Gastroesophageal sphincter (tissue), 4 donors: Measurements from ENCODE around the gene IRAK2. TPM values are rescaled to one million over a fixed set of nuclear protein-coding genes. Genes with fewer than 3 reads are reported as not detected.
"Not testable (repeated sequence)": the region's sequence is repeated elsewhere in the genome, so short reads cannot be mapped to it uniquely, and the experiment has no call there.

Experiments
- ATAC-seq: fragments of 150-250 bp; one replicate; pipeline ENCODE4 v1.9.1; 2016; ENCODE audit warnings: mild to moderate bottlenecking, moderate library complexity
- H3K27ac ChIP-seq, 4 donors: fragments of 200-600 bp; sonication (generic) in 3 of 4; 1 replicate in 3 of 4; 2 replicates in 1 of 4; pipeline ENCODE4 v1.5.1; 2016 to 2019
- H3K27me3 ChIP-seq: fragments of 200-600 bp; sonication (generic); one replicate; pipeline ENCODE4 v1.5.1; 2019
- H3K36me3 ChIP-seq, 2 donors: fragments of 200-600 bp; sonication (generic); one replicate each; pipeline ENCODE4 v1.5.1; 2019; ENCODE audit warnings: control low read depth in 1 of 2
- H3K4me1 ChIP-seq, 3 donors: fragments of 200-600 bp; sonication (generic); 1 replicate in 2 of 3; 2 replicates in 1 of 3; pipeline ENCODE4 v1.5.1; 2016 to 2019; ENCODE audit warnings: control low read depth in 2 of 3
- H3K4me3 ChIP-seq, 2 donors: fragments of 200-600 bp; sonication (generic); one replicate each; pipeline ENCODE4 v1.5.1; 2019; ENCODE audit warnings: mild to moderate bottlenecking in 1 of 2, moderate library complexity in 1 of 2
- H3K9me3 ChIP-seq, 3 donors: fragments of 200-600 bp; sonication (generic); one replicate each; pipeline ENCODE4 v1.5.1; 2017 to 2019; ENCODE audit warnings: control low read depth in 2 of 3
- CTCF ChIP-seq, 4 experiments: fragments of 200-600 bp in 2 of 4; fragments of 450-650 bp in 2 of 4; sonication (generic) in 1 of 4; IDR thresholded peaks; one replicate each; pipeline ENCODE4 v1.5.1; 2017 to 2019; ENCODE audit warnings: antibody characterized with exemption in 4 of 4, mild to moderate bottlenecking in 2 of 4, moderate library complexity in 2 of 4
- EP300 ChIP-seq: sonication (generic); formaldehyde crosslinking; IDR thresholded peaks from one replicate; pipeline ENCODE4 v1.6.1; 2017; ENCODE audit warnings: antibody characterized with exemption, mild to moderate bottlenecking
- POLR2A ChIP-seq, 2 donors: fragments of 450-650 bp; IDR thresholded peaks; one replicate each; pipeline ENCODE4 v1.6.1; 2017; ENCODE audit warnings: antibody characterized with exemption in 2 of 2, mild to moderate bottlenecking in 2 of 2, moderate library complexity in 1 of 2
- POLR2AphosphoS5 ChIP-seq: sonication (generic); formaldehyde crosslinking; IDR thresholded peaks from one replicate; pipeline ENCODE4 v1.6.1; 2017; ENCODE audit warnings: antibody characterized with exemption
- WGBS, 2 donors: methylation state at CpG; one replicate each; pipeline ENCODE4 v1.1.5; 2018; ENCODE audit warnings: low coverage in 1 of 2; 5-methylcytosine and 5-hydroxymethylcytosine counted together
- total RNA-seq, 4 donors: library from RNA; depleted of rRNA; stranded (reverse); fragments of >200 nt; gene quantifications; one replicate each; pipeline ENCODE4 v1.1.0, GENCODE V29; 2016

The IRAK2 gene
- total RNA-seq, 4 donors from 2014 or later = 2.2 to 4.4 (median 3.3) TPM

DNA sequence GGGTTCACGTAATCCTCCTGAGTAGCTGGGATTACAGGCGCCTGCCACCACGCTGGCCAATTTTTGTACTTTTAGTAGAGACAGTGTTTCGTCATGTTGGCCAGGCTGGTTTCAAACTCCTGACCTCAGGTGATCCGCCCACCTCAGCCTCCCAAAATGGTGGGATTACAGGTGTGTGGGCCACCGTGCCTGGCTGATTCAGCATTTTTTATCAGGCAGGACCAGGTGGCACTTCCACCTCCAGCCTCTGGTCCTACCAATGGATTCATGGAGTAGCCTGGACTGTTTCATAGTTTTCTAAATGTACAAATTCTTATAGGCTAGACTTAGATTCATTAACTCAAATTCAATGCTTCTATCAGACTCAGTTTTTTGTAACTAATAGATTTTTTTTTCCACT lies 13.7 kb upstream of the IRAK2 start:
- Histone ChIP-seq H3K4me3 (no peak overlapping the region), H3K36me3 (peaks cover 0 to 87% of the 10 kb centered on the region in 2 donors)

GRCh38 chr3:10154335-10155122 lies 10.2 kb upstream of the IRAK2 start:
- 74 to 83% methylated on average over 6 to 11 of the region's 14 CpGs for WGBS, 2 donors
- H3K27me3 ChIP-seq = no peaks in the 10 kb centered on the region
- H3K36me3 ChIP-seq = peaks cover 0 to 56% of the 10 kb centered on the region in 2 donors
- no peak overlapping the region for H3K4me3 ChIP-seq
- no peak for ATAC-seq
- no peak for TF ChIP-seq EP300
- TF ChIP-seq POLR2A (IDR thresholded peaks at IDR 0.05) = no peak
- TF ChIP-seq CTCF (IDR thresholded peaks at IDR 0.05) = no peak
- TF ChIP-seq POLR2AphosphoS5 = no peak
- no peak overlapping the region for H3K27ac ChIP-seq
- H3K9me3 ChIP-seq = no peaks in the 10 kb centered on the region
- H3K4me1 ChIP-seq = no peaks in the 10 kb centered on the region

More for the DNA sequence above, 13.7 kb upstream of the IRAK2 start:
- Histone ChIP-seq H3K4me1 (peaks cover 0 to 5% (median 0%) of the 10 kb centered on the region in 3 donors), H3K27me3 (no peaks in the 10 kb centered on the region), H3K9me3 (no peaks in the 10 kb centered on the region), H3K27ac (no peak overlapping the region)
- 67 to 77% methylated on average over 4 to 6 of the region's 6 CpGs for WGBS, 2 donors
- no peak for ATAC-seq
- no peak for TF ChIP-seq CTCF (IDR thresholded peaks at IDR 0.05)
- TF ChIP-seq EP300 = no peak
- TF ChIP-seq POLR2A (IDR thresholded peaks at IDR 0.05) = no peak
- TF ChIP-seq POLR2AphosphoS5 = no peak

DNA sequence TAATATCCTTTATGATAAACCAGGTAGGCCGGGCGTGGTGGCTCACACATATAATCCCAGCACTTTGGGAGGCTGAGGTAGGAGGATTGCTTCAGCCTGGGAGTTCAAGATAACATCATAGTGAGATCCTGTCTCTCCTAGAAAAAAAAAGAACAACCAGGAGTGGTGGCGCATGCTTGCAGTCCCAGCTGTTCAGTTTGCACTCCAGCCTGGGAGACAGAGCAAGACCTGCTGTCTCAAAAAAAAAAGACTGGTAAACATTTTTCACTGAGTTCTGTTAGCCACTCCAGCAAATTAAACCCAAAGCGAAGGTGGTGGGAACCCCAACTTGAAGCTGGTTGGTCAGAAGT lies 9.6 kb upstream of the IRAK2 start:
- no peak overlapping the region for H3K27ac ChIP-seq
- TF ChIP-seq EP300 (no peak), POLR2A (IDR thresholded peaks at IDR 0.05) (no peak), CTCF (IDR thresholded peaks at IDR 0.05) (no peak), POLR2AphosphoS5 (no peak)
- no peaks in the 10 kb centered on the region for H3K4me1 ChIP-seq
- no peaks in the 10 kb centered on the region for H3K9me3 ChIP-seq
- peaks cover 0 to 50% of the 10 kb centered on the region in 2 donors for H3K36me3 ChIP-seq
- no peak for ATAC-seq
- no peaks in the 10 kb centered on the region for H3K27me3 ChIP-seq
- H3K4me3 ChIP-seq = no peak overlapping the region
- 88% methylated on average over 4 of the region's 4 CpGs; no CpG with 5 or more reads in 1 of the 2 donors for WGBS, 2 donors

DNA sequence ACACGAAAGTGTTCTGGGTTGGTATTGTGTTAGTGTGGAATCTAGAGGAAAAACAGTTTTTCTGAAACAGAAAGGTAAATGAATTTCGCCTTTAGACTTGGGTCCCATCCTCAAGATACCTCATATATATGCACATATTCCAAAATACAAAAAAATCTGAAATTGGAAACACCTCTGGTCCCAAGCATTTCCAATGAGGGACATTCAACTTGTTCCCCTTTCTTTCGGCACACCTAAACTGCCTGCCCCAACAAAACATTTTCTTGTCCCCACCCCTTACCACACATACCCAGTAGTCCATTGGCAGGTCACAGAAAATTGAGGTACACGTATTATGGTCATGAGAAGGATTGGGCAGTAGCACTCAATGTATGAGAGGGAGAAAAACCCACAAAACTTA lies 9.1 kb upstream of the IRAK2 start:
- 86 to 88% methylated on average over 3 to 4 of the region's 4 CpGs for WGBS, 2 donors
- TF ChIP-seq EP300 (no peak), POLR2A (IDR thresholded peaks at IDR 0.05) (no peak), POLR2AphosphoS5 (no peak), CTCF (IDR thresholded peaks at IDR 0.05) (no peak)
- H3K27ac ChIP-seq = no peak overlapping the region

DNA sequence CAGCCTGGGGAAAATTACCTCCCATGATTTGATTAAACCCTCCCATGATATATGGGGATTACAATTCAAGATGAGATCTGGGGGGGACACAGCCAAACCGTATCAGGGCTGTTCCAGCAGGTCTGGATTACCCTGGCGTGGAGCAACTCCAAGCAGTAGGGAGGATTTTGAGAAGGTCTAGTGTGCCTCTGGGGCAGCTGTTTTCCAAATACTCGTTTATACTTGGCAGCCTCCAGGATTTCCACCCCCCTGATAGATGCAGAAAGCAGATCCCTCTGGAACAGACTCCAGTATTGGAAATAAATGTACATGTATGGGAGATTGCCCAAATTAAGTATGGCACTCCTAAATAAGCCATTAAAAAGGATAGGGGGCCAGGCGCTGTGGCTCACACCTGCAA lies 7.7 kb upstream of the IRAK2 start:
- no peak for ATAC-seq
- H3K27me3 ChIP-seq = no peaks in the 10 kb centered on the region
- no peaks in the 10 kb centered on the region for H3K4me1 ChIP-seq
- no peak overlapping the region for H3K4me3 ChIP-seq
- no peaks in the 10 kb centered on the region for H3K9me3 ChIP-seq
- TF ChIP-seq EP300 (no peak), CTCF (IDR thresholded peaks at IDR 0.05) (no peak), POLR2AphosphoS5 (no peak), POLR2A (IDR thresholded peaks at IDR 0.05) (no peak)
- peaks cover 0 to 31% of the 10 kb centered on the region in 2 donors for H3K36me3 ChIP-seq
- H3K27ac ChIP-seq = no peak overlapping the region
- 30 to 55% methylated on average over 2 to 4 of the region's 4 CpGs for WGBS, 2 donors

More for the DNA sequence above, 9.1 kb upstream of the IRAK2 start:
- ATAC-seq = no peak
- Histone ChIP-seq H3K4me1 (no peaks in the 10 kb centered on the region), H3K9me3 (no peaks in the 10 kb centered on the region), H3K4me3 (no peak overlapping the region), H3K36me3 (peaks cover 0 to 44% of the 10 kb centered on the region in 2 donors), H3K27me3 (no peaks in the 10 kb centered on the region)

DNA sequence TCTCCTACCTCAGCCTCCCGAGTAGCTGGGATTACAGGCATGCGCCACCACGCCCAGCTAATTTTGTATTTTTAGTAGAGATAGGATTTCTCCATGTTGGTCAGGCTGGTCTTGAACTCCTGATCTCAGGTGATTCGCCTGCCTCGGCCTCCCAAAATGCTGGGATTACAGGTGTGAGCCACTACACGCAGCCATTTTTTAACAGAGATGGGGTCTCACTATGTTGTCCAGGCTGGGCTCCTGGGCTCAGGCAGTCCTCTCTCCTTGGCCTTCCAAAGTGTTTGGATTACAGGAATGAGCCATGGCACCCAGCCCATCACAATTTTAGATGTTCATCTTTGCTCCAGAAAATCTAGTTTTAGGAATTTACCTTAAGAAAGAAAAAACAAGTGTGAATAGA lies 6.2 kb upstream of the IRAK2 start:
- not testable (repeated sequence) for ATAC-seq, H3K27me3 ChIP-seq, H3K4me3 ChIP-seq, H3K9me3 ChIP-seq, H3K4me1 ChIP-seq, H3K27ac ChIP-seq
- 80% methylated on average over 1 of the region's 6 CpGs; no CpG with 5 or more reads in 1 of the 2 donors for WGBS, 2 donors
- H3K36me3 ChIP-seq = peaks cover 0 to 15% of the 10 kb centered on the region in 2 donors
